ENCODE results near the gene NOL11. TPM values are rescaled to one million over a fixed set of nuclear protein-coding genes. Genes with fewer than 3 reads are reported as not detected.

NOL11 gene
- total and polyA plus RNA-seq, 2 donors from 2014 or later = 37.3 to 40.8 TPM

GRCh38 chr17:67707442-67707841, 10.3 kb upstream of the NOL11 start:
- intact Hi-C loops (cut with DNase I) = no loop called here
- Histone ChIP-seq H3K4me3 (ENCODE audit: low read length in 3 of 3) (no peak overlapping the region), H3K9ac (ENCODE audit: low read length in 3 of 3) (no peak overlapping the region), H3K27ac (ENCODE audit: low read depth in 2 of 2, low read length in 2 of 2) (no peak overlapping the region), H3K36me3 (ENCODE audit: control insufficient read depth in 2 of 3, insufficient read depth in 3 of 3, low read length in 3 of 3) (no peaks in the 10 kb centered on the region), H3K9me3 (ENCODE audit: control insufficient read depth in 2 of 3, insufficient read depth in 1 of 3, low read length in 3 of 3) (no peaks in the 10 kb centered on the region), H3K4me1 (ENCODE audit: control insufficient read depth in 2 of 3, insufficient read depth in 2 of 3, low read depth in 1 of 3, low read length in 3 of 3) (no peaks in the 10 kb centered on the region), H3K27me3 (ENCODE audit: control insufficient read depth, insufficient read depth, low read length) (no peaks in the 10 kb centered on the region)
- no peak for TF ChIP-seq CTCF (IDR thresholded peaks at IDR 0.05; ENCODE audit: borderline replicate concordance, extremely low read depth, insufficient read depth)
- DNase-seq (no peak), FAIRE-seq (no peak)

- H3K36me3 ChIP-seq (ENCODE audit: control insufficient read depth in 2 of 3, insufficient read depth in 3 of 3, low read length in 3 of 3) = no peaks in the 10 kb centered on the region
- H3K27ac ChIP-seq (ENCODE audit: low read depth in 2 of 2, low read length in 2 of 2) = no peak overlapping the region
- no peaks in the 10 kb centered on the region for H3K4me1 ChIP-seq (ENCODE audit: control insufficient read depth in 2 of 3, insufficient read depth in 2 of 3, low read depth in 1 of 3, low read length in 3 of 3)
- no peak overlapping the region for H3K9ac ChIP-seq (ENCODE audit: low read length in 3 of 3)
- no peak for FAIRE-seq
- H3K4me3 ChIP-seq (ENCODE audit: low read length in 3 of 3) = no peak overlapping the region
- intact Hi-C loops (cut with DNase I) = no loop called here
- H3K9me3 ChIP-seq (ENCODE audit: control insufficient read depth in 2 of 3, insufficient read depth in 1 of 3, low read length in 3 of 3) = no peaks in the 10 kb centered on the region
- TF ChIP-seq CTCF (IDR thresholded peaks at IDR 0.05; ENCODE audit: borderline replicate concordance, extremely low read depth, insufficient read depth) = no peak
- DNase-seq = no peak
- H3K27me3 ChIP-seq (ENCODE audit: control insufficient read depth, insufficient read depth, low read length) = no peaks in the 10 kb centered on the region
Measured at GRCh38 chr17:67708378-67708777, 9.4 kb upstream of the NOL11 start.

GRCh38 chr17:67711916-67712315, 5.8 kb upstream of the NOL11 start:
- Histone ChIP-seq H3K36me3 (ENCODE audit: control insufficient read depth in 2 of 3, insufficient read depth in 3 of 3, low read length in 3 of 3) (no peaks in the 10 kb centered on the region), H3K9me3 (ENCODE audit: control insufficient read depth in 2 of 3, insufficient read depth in 1 of 3, low read length in 3 of 3) (no peaks in the 10 kb centered on the region), H3K27ac (ENCODE audit: low read depth in 2 of 2, low read length in 2 of 2) (no peak overlapping the region), H3K4me1 (ENCODE audit: control insufficient read depth in 2 of 3, insufficient read depth in 2 of 3, low read depth in 1 of 3, low read length in 3 of 3) (peaks cover 0 to 4% (median 3%) of the 10 kb centered on the region in 3 donors), H3K9ac (ENCODE audit: low read length in 3 of 3) (no peak overlapping the region), H3K27me3 (ENCODE audit: control insufficient read depth, insufficient read depth, low read length) (no peaks in the 10 kb centered on the region), H3K4me3 (ENCODE audit: low read length in 3 of 3) (no peak overlapping the region)
- DNase-seq = no peak
- no peak for TF ChIP-seq CTCF (IDR thresholded peaks at IDR 0.05; ENCODE audit: borderline replicate concordance, extremely low read depth, insufficient read depth)
- no peak for FAIRE-seq
- intact Hi-C loops (cut with DNase I) = no loop called here

- DNase-seq (no peak), FAIRE-seq (no peak)
- Histone ChIP-seq H3K4me3 (ENCODE audit: low read length in 3 of 3) (no peak overlapping the region), H3K9ac (ENCODE audit: low read length in 3 of 3) (no peak overlapping the region), H3K4me1 (ENCODE audit: control insufficient read depth in 2 of 3, insufficient read depth in 2 of 3, low read depth in 1 of 3, low read length in 3 of 3) (peaks cover 0 to 7% (median 3%) of the 10 kb centered on the region in 3 donors), H3K9me3 (ENCODE audit: control insufficient read depth in 2 of 3, insufficient read depth in 1 of 3, low read length in 3 of 3) (no peaks in the 10 kb centered on the region), H3K27me3 (ENCODE audit: control insufficient read depth, insufficient read depth, low read length) (no peaks in the 10 kb centered on the region), H3K27ac (ENCODE audit: low read depth in 2 of 2, low read length in 2 of 2) (no peak overlapping the region), H3K36me3 (ENCODE audit: control insufficient read depth in 2 of 3, insufficient read depth in 3 of 3, low read length in 3 of 3) (no peaks in the 10 kb centered on the region)
- no peak for TF ChIP-seq CTCF (IDR thresholded peaks at IDR 0.05; ENCODE audit: borderline replicate concordance, extremely low read depth, insufficient read depth)
- intact Hi-C loops (cut with DNase I) = no loop called here
Measured at GRCh38 chr17:67712375-67712774, 5.4 kb upstream of the NOL11 start.
